GM19035 (cell line): ENCODE data around the gene FGF8.

Experiments
- ATAC-seq: cut with Tn5 transposase; IDR thresholded peaks from one replicate; pipeline ENCODE4 v1.9.1; 2021; ENCODE audit not compliant: unreplicated experiment

The FGF8 gene

DNA sequence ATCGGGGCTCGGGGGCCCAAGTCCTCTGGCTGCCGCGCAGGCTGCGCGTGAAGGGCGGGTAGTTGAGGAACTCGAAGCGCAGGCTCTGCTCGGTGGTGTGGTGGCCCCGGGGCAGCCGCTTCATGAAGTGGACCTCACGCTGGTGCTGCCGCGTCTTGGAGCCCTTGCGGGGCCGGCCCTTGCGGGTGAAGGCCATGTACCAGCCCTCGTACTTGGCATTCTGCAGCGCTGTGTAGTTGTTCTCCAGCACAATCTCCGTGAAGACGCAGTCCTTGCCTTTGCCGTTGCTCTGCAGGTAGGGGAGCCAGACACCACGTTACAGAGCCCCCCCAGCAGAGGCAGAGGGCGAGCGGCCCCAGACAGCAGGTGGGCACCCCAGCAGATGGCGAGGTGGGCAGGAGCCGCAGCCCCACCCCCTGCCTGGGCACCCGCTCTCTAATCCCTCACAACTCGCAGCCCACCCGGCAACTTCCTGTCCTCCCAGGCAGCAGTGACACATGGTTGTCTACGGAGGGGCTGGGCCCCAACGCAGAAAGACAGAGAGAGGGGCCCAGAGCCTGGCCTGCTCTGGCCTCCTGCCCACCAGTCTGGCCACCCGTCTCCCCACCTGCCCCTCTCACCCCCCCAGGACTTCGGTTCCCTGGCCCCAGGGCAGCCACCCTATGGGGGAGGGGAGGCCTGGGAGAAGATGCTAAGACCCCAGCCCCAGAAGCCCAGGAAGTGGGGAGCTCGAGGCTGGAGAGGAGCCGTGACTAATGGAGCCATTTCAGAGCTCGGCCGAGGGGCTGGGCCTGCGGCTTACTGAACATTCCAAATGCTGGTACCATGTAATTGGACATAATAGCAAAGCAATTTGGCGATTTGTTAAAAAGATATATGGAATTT lies 5.3 kb downstream of the FGF8 start:
- no peak for ATAC-seq

DNA sequence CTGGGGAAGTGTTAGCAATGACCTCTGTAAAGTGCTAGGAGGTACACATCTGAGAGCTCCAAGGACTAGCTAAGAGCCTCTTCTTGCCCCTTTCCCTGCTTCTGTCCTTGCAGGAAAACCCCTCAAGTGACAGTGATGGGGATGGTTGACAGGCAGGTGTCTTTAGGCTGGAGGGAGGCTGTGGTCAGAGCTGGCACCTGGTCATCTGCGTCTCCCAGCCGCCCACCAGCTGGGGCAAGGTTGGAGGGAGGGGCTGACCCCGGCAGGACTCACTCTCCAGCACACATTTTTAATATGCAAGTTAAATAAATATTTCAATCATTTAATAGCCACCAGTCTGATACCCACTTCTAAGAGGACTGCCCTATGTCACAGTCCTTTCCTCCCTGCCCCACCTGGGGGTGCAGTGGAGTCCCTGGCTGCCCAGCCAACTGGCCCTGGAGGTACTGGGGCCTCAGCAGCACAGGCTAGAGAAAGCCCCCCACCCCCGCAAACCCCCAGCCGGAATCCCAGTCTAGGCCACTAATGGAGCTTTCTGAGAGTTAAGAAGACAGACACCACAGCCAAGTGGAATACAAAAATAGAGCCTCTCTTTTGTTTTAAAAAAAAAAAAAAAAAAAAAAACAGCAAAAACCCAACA lies 6.3 kb downstream of the FGF8 start:
- ATAC-seq, result no peak

DNA sequence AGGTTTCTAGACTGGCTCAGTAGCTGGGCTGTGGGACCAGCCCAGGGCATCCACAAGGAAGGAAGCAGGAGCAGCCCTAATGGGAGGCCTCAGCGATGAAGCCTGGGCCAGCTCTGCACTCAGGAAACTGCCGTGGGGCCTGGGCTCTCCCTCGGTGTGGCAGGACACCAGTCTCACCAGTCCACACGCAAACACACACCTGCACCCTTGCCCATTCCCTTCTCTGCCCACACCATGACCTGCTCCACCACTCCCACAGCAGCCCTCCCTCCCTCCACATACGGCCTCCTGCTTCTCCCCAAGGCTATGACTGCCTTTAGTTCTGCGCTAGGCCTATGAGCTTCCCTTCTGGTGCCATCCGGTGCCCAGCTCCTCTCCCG lies 7.1 kb downstream of the FGF8 start:
- ATAC-seq, result no peak

- ATAC-seq, result no peak
Observed at GRCh38 chr10:101767966-101768790, 7.7 kb downstream of the FGF8 start.

DNA sequence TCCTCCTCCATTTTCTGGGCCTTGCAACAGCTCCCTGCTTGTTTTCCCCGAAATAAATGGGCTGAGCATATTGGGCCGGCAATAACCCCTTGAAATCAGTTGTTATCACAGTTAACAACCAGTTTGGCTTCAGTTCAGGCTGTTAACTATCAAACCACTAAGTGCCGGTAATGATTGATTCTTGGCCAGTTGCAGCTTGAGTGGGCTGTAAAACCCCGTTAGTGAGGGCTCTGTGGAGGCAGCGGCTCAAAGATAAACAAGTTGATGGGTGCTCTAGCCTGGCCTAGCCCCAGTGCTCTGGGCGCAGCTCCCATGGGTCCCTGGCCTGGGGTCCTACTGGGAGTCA lies 8.3 kb downstream of the FGF8 start:
- ATAC-seq, result no peak

GRCh38 chr10:101766753-101767599 lies 8.9 kb downstream of the FGF8 start:
- no peak for ATAC-seq

DNA sequence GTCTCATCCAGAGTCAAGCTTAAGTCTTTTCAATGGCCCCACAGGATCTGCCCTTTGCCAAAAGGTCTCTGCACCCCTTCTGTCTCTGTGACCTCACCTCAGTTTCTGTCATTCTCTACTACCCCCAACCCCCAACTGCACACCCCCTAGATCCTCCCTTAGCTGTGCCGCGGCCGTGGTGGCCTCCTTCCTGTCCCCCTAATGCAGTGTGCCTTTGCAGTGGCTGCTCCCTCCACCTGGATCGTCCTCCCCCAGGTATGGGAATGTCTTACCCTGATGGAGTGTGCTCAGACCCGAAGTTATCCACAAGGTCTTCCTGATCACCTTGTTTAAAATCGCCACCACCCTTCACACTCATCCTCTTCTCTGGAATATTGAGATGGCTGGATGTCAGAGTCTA lies 9.6 kb downstream of the FGF8 start:
- ATAC-seq, result no peak

- ATAC-seq, result no peak
Observed at GRCh38 chr10:101763141-101763846, 12.6 kb downstream of the FGF8 start.

DNA sequence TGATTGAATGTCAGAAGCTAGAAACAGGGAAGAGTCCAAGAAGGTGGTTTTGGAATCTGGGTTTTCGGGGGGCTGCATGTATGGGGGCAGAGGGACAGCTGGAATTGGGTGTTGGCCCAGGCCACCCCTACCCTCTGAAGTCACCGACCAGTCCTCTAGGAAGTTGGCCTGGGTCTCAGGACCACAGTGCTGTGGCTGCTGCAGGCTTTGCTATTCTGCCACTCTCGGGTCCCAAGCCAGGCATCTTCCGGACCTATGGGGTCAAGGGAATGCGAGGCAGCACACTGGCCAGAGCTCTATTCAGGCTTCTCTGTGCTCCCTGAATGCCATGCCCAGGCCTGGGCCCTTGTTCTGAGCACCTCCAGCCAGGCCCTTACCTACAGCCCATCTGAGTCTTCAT lies 13.2 kb downstream of the FGF8 start:
- no peak for ATAC-seq

DNA sequence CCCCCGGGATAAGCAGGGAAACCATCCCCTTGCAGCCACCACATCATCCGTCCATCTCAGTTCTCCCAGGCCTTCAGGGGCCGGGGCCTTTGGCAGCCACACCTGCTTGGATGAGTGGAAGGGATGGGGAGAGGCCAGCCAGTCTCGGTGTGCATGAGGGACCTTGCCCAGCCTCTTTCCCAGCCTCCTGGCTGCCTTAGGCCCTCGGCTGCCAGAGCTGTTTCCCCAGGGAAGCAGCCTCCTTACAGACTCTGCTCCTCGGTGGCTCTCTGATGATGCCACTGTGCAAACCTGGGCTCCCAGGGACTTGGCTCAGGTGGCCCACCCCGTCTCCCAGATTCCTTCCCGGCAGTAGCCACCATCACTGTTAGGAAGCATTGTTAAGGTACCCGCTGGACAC lies 14.7 kb downstream of the FGF8 start:
- no peak for ATAC-seq

GRCh38 chr10:101760510-101760909 lies 15.4 kb downstream of the FGF8 start:
- ATAC-seq, result no peak

DNA sequence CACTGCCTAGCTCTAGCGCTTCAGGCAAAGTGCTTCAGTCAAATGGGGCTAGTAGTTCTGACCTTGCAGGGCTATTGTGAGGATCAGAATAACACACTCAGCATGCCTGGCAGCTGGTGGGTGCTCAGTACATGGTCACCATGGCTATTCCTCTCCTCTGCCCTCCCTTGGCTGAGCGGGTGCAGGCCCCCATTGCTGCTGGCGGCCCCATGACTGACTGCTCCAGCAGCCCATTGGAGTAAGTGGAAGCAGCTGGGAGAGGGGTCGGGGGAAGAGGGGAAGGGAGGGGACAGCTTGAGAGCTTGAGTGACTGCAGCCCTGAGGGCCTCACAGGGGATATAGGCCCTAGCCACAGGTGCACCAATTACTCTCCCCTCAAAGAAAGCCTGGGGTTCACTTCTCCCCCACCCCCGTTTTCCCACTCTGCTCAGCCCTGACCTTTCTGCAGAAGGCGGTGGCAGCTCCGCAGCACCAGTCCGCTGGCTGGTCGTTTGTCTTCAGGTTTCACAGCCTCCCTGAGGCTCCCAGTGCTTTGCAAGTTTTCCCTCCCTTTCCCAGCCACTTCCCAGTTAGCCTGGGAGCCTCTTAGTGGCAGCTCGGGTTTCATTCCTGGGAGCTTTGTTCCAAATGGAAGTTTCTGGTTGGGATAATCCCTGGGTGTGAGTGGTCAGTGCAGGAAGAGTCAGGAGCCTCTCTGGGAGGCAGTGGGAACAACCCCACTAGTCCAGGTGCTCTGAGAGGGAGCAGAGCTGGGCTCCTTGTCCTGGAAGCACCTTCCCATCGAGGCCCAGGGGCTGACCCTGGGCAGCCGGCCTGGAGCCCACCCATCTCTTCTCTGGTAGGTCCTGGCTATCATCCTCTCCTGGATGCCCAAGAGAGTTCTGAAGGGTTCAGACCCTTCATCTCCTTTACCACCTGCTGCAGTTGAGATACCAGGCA lies 16.3 kb downstream of the FGF8 start:
- ATAC-seq, result no peak

DNA sequence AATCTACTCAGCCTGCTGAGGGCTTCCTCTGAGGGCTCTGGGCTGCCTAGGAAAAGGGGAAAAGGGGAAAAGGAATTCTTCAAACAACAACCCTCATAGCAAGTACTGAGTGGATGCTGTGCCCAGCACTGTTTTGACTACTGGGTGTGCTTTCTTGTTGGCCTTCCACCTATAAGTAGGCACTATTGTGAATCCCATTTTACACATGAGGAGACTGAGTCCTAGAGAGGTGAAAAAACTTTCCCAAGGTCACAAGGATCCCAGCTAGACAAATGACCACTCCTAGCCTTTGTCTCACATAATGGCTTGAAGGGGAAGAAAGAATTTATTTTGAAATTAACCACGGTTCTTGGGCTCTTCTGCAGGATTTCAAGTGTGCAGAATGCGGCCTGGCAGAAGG lies 17.1 kb downstream of the FGF8 start:
- ATAC-seq, result no peak

- ATAC-seq, result no peak
Observed at GRCh38 chr10:101752241-101752640, 23.7 kb downstream of the FGF8 start.

- ATAC-seq, result no peak
Observed at GRCh38 chr10:101749047-101750016, 26.6 kb downstream of the FGF8 start.

GRCh38 chr10:101748496-101748895 lies 27.4 kb downstream of the FGF8 start:
- ATAC-seq, result no peak

GRCh38 chr10:101745074-101745696 lies 30.7 kb downstream of the FGF8 start:
- no peak for ATAC-seq

- no peak for ATAC-seq
Observed at GRCh38 chr10:101744267-101744666, 31.6 kb downstream of the FGF8 start.
